HL-60 (cell line): ENCODE results near the gene ADPRH.

Source experiments
- DNase-seq, 2 experiments: peaks; one replicate each; pipeline ENCODE4 v3.0.0-alpha.2; 2010 to 2020; ENCODE audit warnings: low read depth in 1 of 2, low spot score in 1 of 2
- H3K27ac ChIP-seq: fragments of 250-450 bp; sonication (Bioruptor Pico); replicated peaks from 2 replicates; pipeline ENCODE4 v1.5.1; 2020; ENCODE audit warnings: mild to moderate bottlenecking, moderate library complexity
- H3K27me3 ChIP-seq: fragments of 250-450 bp; sonication (Bioruptor Pico); 2 replicates; pipeline ENCODE4 v1.5.1; 2021; ENCODE audit warnings: mild to moderate bottlenecking, moderate library complexity; ENCODE audit not compliant: insufficient read depth, poor library complexity, severe bottlenecking
- H3K4me3 ChIP-seq: replicated peaks from 2 replicates; pipeline ENCODE4 v1.5.1; 2011; ENCODE audit warnings: mild to moderate bottlenecking, control low read depth, low read length; ENCODE audit not compliant: insufficient read depth
- GABPA ChIP-seq: IDR thresholded peaks from 2 replicates; pipeline ENCODE4 v1.6.1; 2012; ENCODE audit warnings: low read depth
- POLR2AphosphoS5 ChIP-seq: IDR thresholded peaks from 2 replicates; pipeline ENCODE4 v1.6.1; 2012; ENCODE audit warnings: low read depth
- REST ChIP-seq: IDR thresholded peaks from 2 replicates; pipeline ENCODE4 v1.6.1; 2012; ENCODE audit warnings: low read depth; ENCODE audit not compliant: insufficient replicate concordance
- SPI1 ChIP-seq: IDR thresholded peaks from 2 replicates; pipeline ENCODE4 v1.6.1; 2012; ENCODE audit warnings: low read depth, mild to moderate bottlenecking, borderline replicate concordance
- long read RNA-seq: library from polyadenylated mRNA; unstranded; transcript quantifications from one replicate; pipeline ENCODE4 v2.0.0, GENCODE V29; 2020
- TF ChIP-seq, protein P1 (sequence below): IDR thresholded peaks from one replicate; pipeline ENCODE4 v1.5.1; 2011; ENCODE audit warnings: low read length, control low read depth, inconsistent platforms; ENCODE audit not compliant: insufficient read depth

The ADPRH gene
- long read RNA-seq: 0 reads

GRCh38 chr3:119579366-119580066, at the start of gene ADPRH:
Gene ADPRH (plus strand): TSS chr3:119579492. CDS start chr3:119582170, 2,678 bp downstream.
- DNase-seq: peak in 1 of 2 experiments; percentile 25
- Histone ChIP-seq H3K4me3 (peak within 1 kb of the TSS; percentile 17), H3K27me3 (no peaks in the 10 kb centered on the region), H3K27ac (peak within 1 kb of the TSS; percentile 53)
- no peak for TF ChIP-seq REST
- TF ChIP-seq GABPA: no peak
- TF ChIP-seq, protein P1, sequence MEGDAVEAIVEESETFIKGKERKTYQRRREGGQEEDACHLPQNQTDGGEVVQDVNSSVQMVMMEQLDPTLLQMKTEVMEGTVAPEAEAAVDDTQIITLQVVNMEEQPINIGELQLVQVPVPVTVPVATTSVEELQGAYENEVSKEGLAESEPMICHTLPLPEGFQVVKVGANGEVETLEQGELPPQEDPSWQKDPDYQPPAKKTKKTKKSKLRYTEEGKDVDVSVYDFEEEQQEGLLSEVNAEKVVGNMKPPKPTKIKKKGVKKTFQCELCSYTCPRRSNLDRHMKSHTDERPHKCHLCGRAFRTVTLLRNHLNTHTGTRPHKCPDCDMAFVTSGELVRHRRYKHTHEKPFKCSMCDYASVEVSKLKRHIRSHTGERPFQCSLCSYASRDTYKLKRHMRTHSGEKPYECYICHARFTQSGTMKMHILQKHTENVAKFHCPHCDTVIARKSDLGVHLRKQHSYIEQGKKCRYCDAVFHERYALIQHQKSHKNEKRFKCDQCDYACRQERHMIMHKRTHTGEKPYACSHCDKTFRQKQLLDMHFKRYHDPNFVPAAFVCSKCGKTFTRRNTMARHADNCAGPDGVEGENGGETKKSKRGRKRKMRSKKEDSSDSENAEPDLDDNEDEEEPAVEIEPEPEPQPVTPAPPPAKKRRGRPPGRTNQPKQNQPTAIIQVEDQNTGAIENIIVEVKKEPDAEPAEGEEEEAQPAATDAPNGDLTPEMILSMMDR: no peak
- TF ChIP-seq SPI1: no peak
- no peak for TF ChIP-seq POLR2AphosphoS5

DNA sequence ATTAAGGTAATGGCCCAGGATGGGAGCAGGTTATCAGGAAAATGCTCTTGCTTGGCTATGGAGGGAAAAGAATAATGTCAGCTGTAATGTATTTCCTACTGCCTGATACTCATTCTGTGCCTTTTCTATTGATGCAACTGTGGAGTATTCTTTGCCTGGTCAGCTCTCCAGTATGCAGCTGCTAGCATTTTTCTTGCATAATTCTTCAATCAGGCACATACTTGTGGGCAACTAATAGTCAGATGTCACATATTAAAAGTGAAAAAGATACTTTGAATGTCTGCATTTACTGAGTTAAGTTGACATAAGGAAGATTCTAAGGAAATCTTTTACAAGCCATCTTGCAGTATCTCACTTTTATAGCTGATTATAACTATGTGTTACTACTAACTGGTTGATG, 49.4 kb upstream of the ADPRH start:
- no peak overlapping the region for H3K4me3 ChIP-seq
- no peak for DNase-seq
- H3K27ac ChIP-seq: no peak overlapping the region
- TF ChIP-seq, protein P1: no peak
- TF ChIP-seq GABPA (no peak), SPI1 (no peak), REST (no peak), POLR2AphosphoS5 (no peak)
- H3K27me3 ChIP-seq: no peaks in the 10 kb centered on the region

GRCh38 chr3:119530456-119530855, 48.8 kb upstream of the ADPRH start:
- no peak overlapping the region for H3K4me3 ChIP-seq
- no peak for DNase-seq
- no peaks in the 10 kb centered on the region for H3K27me3 ChIP-seq
- no peak for TF ChIP-seq SPI1
- TF ChIP-seq, protein P1: no peak
- no peak for TF ChIP-seq GABPA
- no peak for TF ChIP-seq REST
- no peak for TF ChIP-seq POLR2AphosphoS5
- no peak overlapping the region for H3K27ac ChIP-seq
